WTC11 (cell line): ENCODE measurements around the gene CHST15. TPM values are rescaled to one million over a fixed set of nuclear protein-coding genes. Genes with fewer than 3 reads are reported as not detected.

ENCODE experiments used
- ATAC-seq: fragments of 200-7000 bp; cut with Tn5 transposase; 2 replicates; pipeline ENCODE4 v1.10.0; 2021; ENCODE audit warnings: mild to moderate bottlenecking, moderate library complexity
- CTCF ChIA-PET: fragments of 300-600 bp; sonication (Branson Sonifier 250); formaldehyde crosslinking; loops from one replicate; lab custom pipeline; 2021; ENCODE audit warnings: antibody characterized with exemption; lab: Charles Lee
- POLR2A ChIA-PET: fragments of 350-600 bp; sonication (Branson Sonifier 250); formaldehyde crosslinking; loops from one replicate; lab custom pipeline; 2021; ENCODE audit warnings: antibody characterized with exemption; lab: Charles Lee
- DNase-seq: peaks from one replicate; pipeline ENCODE4 v3.0.0; 2021; ENCODE audit warnings: low spot score
- H3K27ac Mint-ChIP-seq: 2 replicates; pipeline ENCODE4 v1.8.0; 2021; ENCODE audit warnings: mixed read lengths
- H3K27me3 Mint-ChIP-seq: 2 replicates; pipeline ENCODE4 v1.8.0; 2021; ENCODE audit warnings: low read depth, mild to moderate bottlenecking, moderate library complexity, mixed read lengths
- H3K36me3 Mint-ChIP-seq: 2 replicates; pipeline ENCODE4 v1.8.0; 2021; ENCODE audit warnings: mixed read lengths
- H3K4me1 Mint-ChIP-seq: 2 replicates; pipeline ENCODE4 v1.8.0; 2022; ENCODE audit warnings: mixed read lengths
- H3K4me3 Mint-ChIP-seq: 2 replicates; pipeline ENCODE4 v1.8.0; 2021; ENCODE audit warnings: mild to moderate bottlenecking, moderate library complexity, mixed read lengths
- H3K9me3 Mint-ChIP-seq: 2 replicates; pipeline ENCODE4 v1.8.0; 2021; ENCODE audit warnings: mixed read lengths
- ATF1 ChIP-seq: sonication (generic); formaldehyde crosslinking; IDR thresholded peaks from 2 replicates; pipeline ENCODE4 v1.8.1; 2023; ENCODE audit warnings: mild to moderate bottlenecking, moderate library complexity, missing genetic modification reagents
- ATF6 ChIP-seq: sonication (generic); formaldehyde crosslinking; IDR thresholded peaks from 2 replicates; pipeline ENCODE4 v1.8.1; 2023; ENCODE audit warnings: mild to moderate bottlenecking, missing genetic modification reagents
- CTCF ChIP-seq: fragments of 200-600 bp; IDR thresholded peaks from 2 replicates; pipeline ENCODE4 v1.8.0; 2022; ENCODE audit warnings: antibody characterized with exemption
- ERG ChIP-seq: fragments of 250-450 bp; sonication (Bioruptor Pico); IDR thresholded peaks from 2 replicates; pipeline ENCODE4 v1.8.0; 2021; ENCODE audit warnings: mild to moderate bottlenecking
- ESRRA ChIP-seq: sonication (generic); formaldehyde crosslinking; IDR thresholded peaks from 2 replicates; pipeline ENCODE4 v1.8.1; 2022; ENCODE audit warnings: mild to moderate bottlenecking, missing genetic modification reagents, borderline replicate concordance
- ETV6 ChIP-seq: sonication (generic); formaldehyde crosslinking; IDR thresholded peaks from 2 replicates; pipeline ENCODE4 v1.8.1; 2022; ENCODE audit warnings: mild to moderate bottlenecking, missing genetic modification reagents
- GTF2I ChIP-seq: fragments of 250-450 bp; sonication (Bioruptor Pico); conservative IDR thresholded peaks from 2 replicates; pipeline ENCODE4 v1.4.0; 2021; ENCODE audit warnings: mild to moderate bottlenecking
- MXD4 ChIP-seq: fragments of 250-450 bp; sonication (Bioruptor Pico); IDR thresholded peaks from 2 replicates; pipeline ENCODE4 v1.8.0; 2021; ENCODE audit warnings: mild to moderate bottlenecking, moderate library complexity, borderline replicate concordance
- PRDM15 ChIP-seq: sonication (generic); formaldehyde crosslinking; IDR thresholded peaks from 2 replicates; pipeline ENCODE4 v1.8.0; 2022; ENCODE audit warnings: missing genetic modification reagents
- RELA ChIP-seq: sonication (generic); formaldehyde crosslinking; IDR thresholded peaks from 2 replicates; pipeline ENCODE4 v1.8.1; 2022; ENCODE audit warnings: missing genetic modification reagents, mild to moderate bottlenecking, borderline replicate concordance
- SP1 ChIP-seq: sonication (generic); formaldehyde crosslinking; conservative IDR thresholded peaks from 2 replicates; pipeline ENCODE4 v1.8.1; 2022; ENCODE audit warnings: missing genetic modification reagents
- STAT6 ChIP-seq: sonication (generic); formaldehyde crosslinking; conservative IDR thresholded peaks from 2 replicates; pipeline ENCODE4 v1.8.1; 2023; ENCODE audit warnings: mild to moderate bottlenecking, low read depth, missing genetic modification reagents, moderate library complexity
- TP53 ChIP-seq: sonication (generic); formaldehyde crosslinking; IDR thresholded peaks from 2 replicates; pipeline ENCODE4 v1.8.1; 2023; ENCODE audit warnings: mild to moderate bottlenecking, missing genetic modification reagents
- ZBTB43 ChIP-seq: sonication (generic); formaldehyde crosslinking; IDR thresholded peaks from 2 replicates; pipeline ENCODE4 v1.8.1; 2023; ENCODE audit warnings: mild to moderate bottlenecking, missing genetic modification reagents
- ZNF121 ChIP-seq: sonication (generic); formaldehyde crosslinking; IDR thresholded peaks from 2 replicates; pipeline ENCODE4 v1.8.0; 2023; ENCODE audit warnings: missing genetic modification reagents
- ZNF219 ChIP-seq: sonication (generic); formaldehyde crosslinking; IDR thresholded peaks from 2 replicates; pipeline ENCODE4 v1.8.0; 2023; ENCODE audit warnings: missing genetic modification reagents, mild to moderate bottlenecking, borderline replicate concordance
- ZNF232 ChIP-seq: sonication (generic); formaldehyde crosslinking; IDR thresholded peaks from 2 replicates; pipeline ENCODE4 v1.8.0; 2022; ENCODE audit warnings: mild to moderate bottlenecking, missing genetic modification reagents
- ZNF317 ChIP-seq: sonication (generic); formaldehyde crosslinking; IDR thresholded peaks from 2 replicates; pipeline ENCODE4 v1.8.1; 2023; ENCODE audit warnings: low read depth, mild to moderate bottlenecking, moderate library complexity, missing genetic modification reagents, borderline replicate concordance
- ZNF512 ChIP-seq: sonication (generic); formaldehyde crosslinking; IDR thresholded peaks from 2 replicates; pipeline ENCODE4 v1.8.1; 2022; ENCODE audit warnings: missing genetic modification reagents, borderline replicate concordance
- total RNA-seq: library from RNA; stranded (reverse); gene quantifications from 3 replicates; pipeline ENCODE4 v1.2.3, GENCODE V29; 2021

The CHST15 gene
- total RNA-seq, 1 experiment from 2014 or later, result 10.7 TPM

GRCh38 chr10:124069341-124070264 is 23.8 kb downstream of the CHST15 start:
- Mint-ChIP-seq H3K27me3 (no peaks in the 10 kb centered on the region), H3K9me3 (no peaks in the 10 kb centered on the region), H3K36me3 (0 out of 2 replicates have a peak, but pooled peaks cover 2% of the 10 kb centered on the region), H3K27ac (peak overlapping the region; percentile 58; the same call in 1 of the 2 replicates), H3K4me1 (peaks cover 68% of the 10 kb centered on the region), H3K4me3 (no peak overlapping the region)
- POLR2A ChIA-PET, result no interaction called here
- ATAC-seq, result no peak
- DNase-seq, result no peak
- TF ChIP-seq RELA (CRISPR knock-in tag), result no peak
- no peak for TF ChIP-seq ZNF232 (CRISPR knock-in tag)
- TF ChIP-seq CTCF, result no peak
- no peak for TF ChIP-seq ETV6 (CRISPR knock-in tag)
- no peak for TF ChIP-seq ZBTB43 (CRISPR knock-in tag)
- no peak for TF ChIP-seq ATF1 (CRISPR knock-in tag)
- no peak for TF ChIP-seq ZNF219
- TF ChIP-seq GTF2I (CRISPR knock-in tag), result no peak
- no peak for TF ChIP-seq ZNF121 (CRISPR knock-in tag)
- no peak for TF ChIP-seq SP1 (CRISPR knock-in tag)
- TF ChIP-seq ZNF317 (CRISPR knock-in tag), result no peak
- no peak for TF ChIP-seq STAT6 (CRISPR knock-in tag)
- TF ChIP-seq ERG (CRISPR knock-in tag), result no peak
- no peak for TF ChIP-seq ESRRA (CRISPR knock-in tag)
- TF ChIP-seq PRDM15 (CRISPR knock-in tag), result no peak
- no peak for TF ChIP-seq ATF6 (CRISPR knock-in tag)
- no peak for TF ChIP-seq TP53
- no peak for TF ChIP-seq MXD4 (CRISPR knock-in tag)
- no peak for TF ChIP-seq ZNF512 (CRISPR knock-in tag)
- CTCF ChIA-PET, result interaction anchor here (1.0 kb wide), 1 partner anchor 75 kb away, joined by 3 read pairs; no protein-coding TSS in a partner anchor
